HCT116 (cell line): ENCODE results near the gene CDIP1.

Experiments
- REST ChIP-seq: IDR thresholded peaks from 2 replicates; pipeline ENCODE4 v1.6.1; 2012; ENCODE audit warnings: low read depth
- ZBTB33 ChIP-seq: IDR thresholded peaks from 2 replicates; pipeline ENCODE4 v1.6.1; 2011; ENCODE audit warnings: mild to moderate bottlenecking, low read length, moderate library complexity; ENCODE audit not compliant: insufficient replicate concordance; ENCODE audit errors: extremely low read depth

GRCh38 chr16:4463522-4464163 is 74.9 kb downstream of the CDIP1 start:
- TF ChIP-seq ZBTB33 (no peak), REST (no peak)
